ENCODE data around the gene BAG5.

Gene BAG5

DNA sequence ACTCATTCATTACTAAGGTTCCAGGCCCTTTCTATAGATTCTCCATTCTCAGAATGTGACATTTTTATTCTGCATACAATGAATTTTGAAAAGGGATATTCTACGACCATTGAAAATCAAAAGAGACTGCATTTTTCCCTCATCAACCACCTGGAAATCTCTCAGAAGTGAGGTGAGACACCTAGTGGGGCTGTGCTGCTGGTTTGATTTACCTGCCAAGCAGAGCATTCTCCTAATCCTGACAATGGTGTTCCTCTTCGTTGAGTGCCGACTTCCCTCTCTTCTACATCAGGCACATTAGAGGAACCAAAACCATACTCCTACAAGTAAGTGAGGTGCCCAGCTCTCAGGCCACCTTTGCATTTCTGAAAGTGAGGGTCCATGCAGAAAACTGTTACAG, 54.7 kb downstream of the BAG5 start:
- no peak for DNase-seq

All from NCI-H226 (cell line).